ENCODE results near the gene SUGCT.

The SUGCT gene

GRCh38 chr7:40701836-40702551, 567.2 kb downstream of the SUGCT start:
- no peak for DNase-seq

DNA sequence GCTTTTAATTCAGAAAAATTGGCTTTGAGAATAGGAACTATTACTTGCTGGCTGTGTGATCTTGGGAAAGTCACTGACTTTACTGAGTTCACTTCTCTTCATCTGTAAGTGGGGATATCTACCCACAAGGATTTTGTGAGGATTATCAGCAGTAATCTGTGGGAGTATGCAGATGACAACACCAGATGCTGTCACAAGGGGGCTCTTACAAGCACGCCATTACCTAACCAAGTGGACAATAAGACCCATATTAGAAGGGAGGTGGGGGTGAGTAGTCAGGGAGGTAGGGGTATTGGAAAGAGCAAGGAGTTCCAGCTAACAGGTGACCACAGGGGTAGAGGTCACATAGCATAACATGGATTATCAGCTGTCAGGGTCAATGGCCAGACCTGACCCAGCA, 569.4 kb downstream of the SUGCT start:
- DNase-seq: no peak

- no peak for DNase-seq
Observed at GRCh38 chr7:40706829-40707228, 572.0 kb downstream of the SUGCT start.

DNA sequence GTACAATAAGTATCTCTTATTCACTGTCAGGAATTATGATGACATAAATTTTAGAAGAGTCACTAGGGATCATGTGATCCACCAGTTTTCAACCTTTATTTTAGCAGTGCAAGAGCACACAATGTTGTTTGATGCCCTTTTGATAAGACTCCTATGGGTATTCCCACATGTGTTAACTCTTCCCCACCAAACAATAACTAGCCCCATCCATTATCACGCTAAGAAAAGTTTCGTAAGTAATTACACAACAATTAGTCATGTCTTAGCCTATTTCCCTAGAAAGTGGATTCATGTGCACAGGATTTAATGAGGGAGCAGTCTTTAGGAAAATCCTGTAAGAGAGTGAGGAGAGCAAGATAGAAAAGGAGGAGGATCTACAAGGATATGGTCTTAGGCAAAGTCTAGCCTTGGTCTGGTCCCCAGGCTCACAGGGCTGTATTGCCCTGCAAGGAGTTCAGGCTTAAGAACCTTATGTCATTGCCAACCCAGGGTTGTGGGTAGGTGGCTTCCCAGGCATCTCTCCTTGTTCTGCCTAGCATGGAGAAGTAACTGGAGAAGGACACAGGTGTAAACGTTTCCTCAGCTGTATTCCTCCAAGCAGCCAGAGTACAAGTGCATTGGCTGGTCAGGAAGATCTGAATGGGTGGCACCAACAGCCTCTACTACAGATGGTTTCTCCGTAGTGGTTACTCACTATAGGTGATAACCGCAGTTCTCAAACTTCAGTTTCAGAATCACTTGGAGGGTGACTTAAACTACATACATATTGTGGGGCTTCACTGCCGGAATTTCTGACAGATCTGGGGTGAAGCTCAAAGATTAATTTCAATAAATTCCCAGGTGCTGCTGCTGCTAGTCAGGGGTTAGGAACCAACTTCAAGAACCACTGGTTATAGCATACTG, 574.5 kb downstream of the SUGCT start:
- no peak for DNase-seq

DNA sequence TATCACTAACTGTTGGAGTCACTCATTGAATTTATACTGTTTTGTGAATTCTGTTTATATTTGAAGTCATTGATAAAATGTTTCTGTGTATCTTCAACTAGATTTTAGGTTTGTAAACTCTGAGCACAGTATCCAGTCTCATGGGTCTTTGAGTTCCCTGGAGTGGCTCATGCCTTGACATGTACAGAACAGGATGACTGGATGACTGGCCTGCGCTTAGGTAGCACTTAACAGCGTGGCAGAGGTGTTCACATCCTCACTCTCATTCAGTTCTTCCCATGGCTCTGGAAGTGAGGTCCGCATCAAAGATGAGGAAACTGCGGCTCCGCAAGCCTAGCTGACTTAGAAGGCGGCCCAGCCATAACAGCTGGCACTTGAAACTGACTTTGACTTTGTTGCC, 576.9 kb downstream of the SUGCT start:
- DNase-seq: no peak

DNA sequence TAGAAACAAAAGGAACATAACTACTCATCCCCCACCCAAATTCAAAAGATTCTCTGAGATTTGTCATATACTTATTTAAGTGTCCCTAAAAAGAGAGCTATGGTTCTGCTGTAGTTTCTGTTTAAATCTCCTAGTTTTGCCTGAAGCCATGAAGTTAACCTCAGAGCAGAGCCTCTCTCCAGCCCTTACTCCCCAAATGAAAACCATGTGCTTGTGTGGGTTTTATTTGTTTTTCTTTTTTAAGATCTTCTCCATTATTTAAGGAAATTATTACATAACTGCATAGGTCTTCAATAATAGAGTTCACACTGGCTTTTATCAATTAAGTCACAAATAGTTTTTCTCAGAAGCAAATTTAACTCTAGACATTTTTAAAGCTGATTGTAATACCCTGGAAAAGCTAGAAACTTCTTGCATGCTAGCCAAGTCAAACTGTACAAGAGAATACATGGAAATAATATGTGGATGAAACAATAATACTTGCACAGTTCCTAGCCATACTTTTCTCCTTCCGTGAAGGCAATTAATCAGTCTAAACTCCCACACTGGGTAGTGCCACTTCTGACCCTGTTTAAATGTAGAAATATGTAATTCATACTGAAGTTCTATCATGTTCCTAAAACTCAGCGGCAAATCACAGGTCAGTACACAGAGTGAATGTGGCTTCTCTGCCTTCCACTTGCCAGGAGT, 579.7 kb downstream of the SUGCT start:
- no peak for DNase-seq

DNA sequence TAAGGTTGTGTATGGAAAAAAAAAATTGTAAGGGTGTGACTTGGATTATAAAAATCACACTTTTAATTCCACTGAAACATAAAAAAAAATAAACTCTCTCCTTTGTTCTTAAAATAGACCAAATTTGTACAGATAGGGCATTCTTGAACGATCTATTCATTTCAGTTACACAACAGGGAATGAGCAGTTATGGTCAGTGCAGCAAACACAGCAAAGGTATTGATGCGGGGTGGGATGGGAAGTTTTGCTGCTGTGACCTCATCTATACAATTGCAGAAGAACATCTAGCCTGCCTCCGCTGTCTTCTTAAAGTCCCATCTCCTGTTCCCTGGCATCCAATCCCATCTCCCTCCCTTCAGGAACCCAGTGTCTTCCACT, 580.2 kb downstream of the SUGCT start:
- DNase-seq: no peak

DNA sequence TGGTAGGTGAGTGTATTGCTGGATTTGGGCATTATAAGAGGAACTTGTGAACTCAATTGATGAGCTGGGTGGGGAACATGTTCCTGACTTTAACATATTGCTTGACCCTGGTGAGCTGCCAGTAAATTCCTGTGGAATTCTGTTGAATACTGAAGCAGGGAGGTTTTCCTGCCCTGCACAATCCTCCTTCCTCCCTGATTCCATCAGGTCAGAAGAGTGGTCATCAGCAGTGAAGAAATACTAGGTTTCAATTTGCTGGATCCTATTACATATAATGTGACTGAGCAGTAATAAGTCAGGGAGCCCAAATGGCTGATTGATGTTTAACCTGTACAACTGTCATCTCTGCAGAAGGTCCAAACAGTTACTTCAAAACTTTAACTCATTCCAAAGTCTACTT, 581.2 kb downstream of the SUGCT start:
- no peak for DNase-seq

GRCh38 chr7:40717242-40717641, 582.4 kb downstream of the SUGCT start:
- DNase-seq: peak; percentile 15

DNA sequence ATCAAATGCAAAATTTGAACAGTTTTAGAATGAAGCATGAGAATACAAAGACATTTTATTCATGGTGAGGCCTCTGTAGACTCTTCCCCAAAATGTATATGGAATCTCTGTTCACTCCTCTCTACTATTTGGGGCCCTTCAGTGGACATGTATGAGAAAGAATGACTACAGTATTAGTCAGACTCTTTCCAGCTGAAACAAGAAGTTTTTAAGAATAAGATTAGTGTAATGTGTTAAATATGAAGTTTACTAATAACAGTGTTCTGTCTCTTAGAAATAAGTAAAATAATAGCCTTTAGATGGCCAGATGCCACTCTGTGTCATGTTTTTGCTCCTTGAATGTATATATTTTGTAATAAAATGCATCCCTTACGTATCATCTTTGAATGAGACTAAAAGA, 585.6 kb downstream of the SUGCT start:
- DNase-seq: no peak

DNA sequence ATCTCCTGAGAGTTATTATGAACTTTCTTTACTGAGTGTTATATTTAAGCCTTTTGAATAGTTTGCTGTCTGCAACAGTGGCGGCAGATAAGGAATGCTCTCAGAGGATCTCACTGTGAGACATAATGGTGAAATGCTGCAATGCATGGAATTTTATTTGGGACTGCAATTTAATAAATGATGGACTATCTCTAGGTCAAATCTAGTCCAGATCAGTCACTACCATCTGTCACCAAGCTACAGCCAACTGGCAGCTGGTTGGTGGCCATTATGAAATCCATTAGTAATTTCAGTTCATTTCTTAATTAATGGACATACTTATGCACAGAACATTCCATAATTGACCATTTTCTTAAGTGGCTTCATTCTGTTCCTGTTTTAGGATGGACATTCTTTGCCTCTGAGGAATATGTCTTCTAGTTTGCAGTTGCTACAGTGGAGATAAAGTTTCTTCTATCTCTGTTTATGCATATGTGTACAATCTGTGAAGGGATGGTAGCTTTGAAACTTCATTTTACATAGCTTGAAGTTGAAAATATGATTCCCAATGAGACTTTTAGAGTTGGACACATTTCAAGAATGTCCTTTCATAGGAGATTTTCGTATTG, 586.6 kb downstream of the SUGCT start:
- no peak for DNase-seq

- no peak for DNase-seq
Observed at GRCh38 chr7:40722242-40722641, 587.4 kb downstream of the SUGCT start.

- DNase-seq: no peak
Observed at GRCh38 chr7:40723829-40724228, 589.0 kb downstream of the SUGCT start.

DNA sequence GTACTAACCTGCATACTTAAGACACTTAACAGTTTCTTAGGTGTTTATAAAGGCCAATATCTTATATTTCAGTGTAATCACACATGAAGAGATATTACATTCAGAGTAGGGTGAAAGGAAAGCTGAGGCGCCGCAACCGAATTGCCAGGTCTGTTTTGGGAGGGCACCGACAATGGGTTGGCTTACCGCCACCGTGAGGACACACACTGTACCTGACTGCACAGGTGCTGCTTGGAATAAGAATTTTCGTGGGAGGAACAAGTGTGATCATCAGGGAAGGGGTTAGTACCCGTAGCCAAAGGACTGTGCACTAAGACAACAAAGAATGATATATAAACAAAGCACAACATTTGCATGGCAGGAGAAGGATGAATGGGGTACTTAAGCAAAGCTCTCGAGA, 591.8 kb downstream of the SUGCT start:
- DNase-seq: no peak

DNA sequence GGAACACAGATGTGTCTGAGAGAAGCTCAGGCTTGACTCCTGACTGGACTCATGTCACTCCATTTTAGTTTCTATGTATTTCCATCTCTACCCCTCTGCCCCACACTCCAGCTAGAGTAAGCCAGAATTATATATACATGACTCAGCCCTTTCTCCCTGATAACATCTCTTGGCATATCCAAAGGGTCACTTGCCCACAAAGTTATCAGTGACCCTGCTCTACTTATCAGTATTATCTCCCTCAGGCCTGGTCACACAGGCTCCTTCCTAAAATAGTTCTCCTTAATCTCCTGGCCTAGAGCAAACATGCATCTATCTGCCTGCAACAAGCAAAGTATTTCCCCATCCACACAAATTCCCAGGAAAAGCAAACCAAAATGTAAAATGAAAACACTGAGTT, 598.3 kb downstream of the SUGCT start:
- no peak for DNase-seq

- DNase-seq: no peak
Observed at GRCh38 chr7:40733578-40733977, 598.8 kb downstream of the SUGCT start.

GRCh38 chr7:40739257-40739656, 604.5 kb downstream of the SUGCT start:
- DNase-seq: no peak

DNA sequence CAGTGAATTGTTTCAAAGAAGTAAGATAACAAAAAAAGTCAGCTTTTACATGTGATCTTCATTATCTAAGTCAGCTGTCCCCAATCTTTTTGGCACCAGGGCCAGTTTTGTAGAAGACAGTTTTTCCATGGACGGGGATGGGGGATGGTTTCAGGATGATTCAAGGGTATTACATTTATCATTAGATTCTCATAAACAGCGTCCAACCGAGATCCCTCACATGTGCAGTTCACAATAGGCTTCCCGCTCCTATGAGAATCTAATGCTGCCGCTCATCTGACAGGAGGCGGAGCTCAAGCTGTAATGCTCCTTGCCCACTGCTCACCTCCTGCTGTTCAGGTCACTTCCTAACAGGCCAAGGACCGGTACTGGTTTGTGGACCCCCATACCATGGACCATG, 607.5 kb downstream of the SUGCT start:
- DNase-seq: no peak

DNA sequence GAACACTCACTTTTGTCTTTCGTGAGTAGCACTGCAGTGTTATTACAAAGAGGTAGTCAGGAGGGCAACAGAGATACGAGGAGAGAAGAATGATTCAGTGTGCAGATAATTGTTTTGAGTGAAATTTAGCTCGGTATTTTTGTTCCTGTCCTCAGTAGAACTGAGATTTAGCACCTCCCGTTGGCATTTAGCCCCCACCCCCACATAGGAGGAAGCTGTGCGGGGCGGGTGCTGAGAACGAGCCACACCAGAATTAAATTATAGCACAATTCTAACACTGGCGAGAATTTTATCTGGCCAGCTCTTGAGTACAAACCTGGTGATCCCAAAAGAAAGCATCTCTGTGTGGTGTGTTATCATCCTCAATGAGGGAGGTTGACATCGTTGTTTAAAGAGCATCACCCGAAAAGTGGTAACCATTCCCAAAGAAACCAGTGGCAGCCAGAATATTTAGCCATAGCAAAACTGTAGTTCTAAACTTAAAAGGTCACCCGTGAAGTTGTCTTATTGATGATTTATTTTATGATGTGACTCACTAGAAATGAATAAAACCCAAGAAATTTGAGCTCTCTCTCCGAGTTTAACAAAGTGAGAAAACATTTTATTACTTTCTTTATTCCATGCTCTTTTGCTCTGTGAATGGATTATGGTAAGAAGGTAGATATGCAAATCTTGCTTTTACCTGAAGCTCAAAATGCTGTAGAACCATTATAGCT, 612.2 kb downstream of the SUGCT start:
- DNase-seq: no peak

DNA sequence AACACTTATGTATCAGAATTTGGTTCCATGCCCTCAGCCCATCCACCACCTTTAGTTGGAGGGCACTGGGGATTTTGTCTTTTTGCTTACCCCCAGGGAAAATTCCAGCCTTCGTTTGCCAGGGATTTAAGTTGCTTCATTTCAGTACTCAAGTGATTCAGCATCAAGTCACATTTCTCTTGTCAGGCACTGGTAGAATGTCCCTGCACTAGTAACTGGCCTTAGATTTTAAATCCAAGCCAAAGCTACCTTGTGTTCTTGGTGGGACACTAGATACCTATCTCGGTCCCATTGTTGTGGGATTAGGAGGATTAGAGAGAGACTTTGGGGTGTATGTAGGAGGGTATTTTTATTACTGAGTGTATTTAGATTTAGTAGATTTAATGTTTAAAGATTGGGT, 613.1 kb downstream of the SUGCT start:
- DNase-seq: no peak

- DNase-seq: no peak
Observed at GRCh38 chr7:40749877-40750276, 615.1 kb downstream of the SUGCT start.

DNA sequence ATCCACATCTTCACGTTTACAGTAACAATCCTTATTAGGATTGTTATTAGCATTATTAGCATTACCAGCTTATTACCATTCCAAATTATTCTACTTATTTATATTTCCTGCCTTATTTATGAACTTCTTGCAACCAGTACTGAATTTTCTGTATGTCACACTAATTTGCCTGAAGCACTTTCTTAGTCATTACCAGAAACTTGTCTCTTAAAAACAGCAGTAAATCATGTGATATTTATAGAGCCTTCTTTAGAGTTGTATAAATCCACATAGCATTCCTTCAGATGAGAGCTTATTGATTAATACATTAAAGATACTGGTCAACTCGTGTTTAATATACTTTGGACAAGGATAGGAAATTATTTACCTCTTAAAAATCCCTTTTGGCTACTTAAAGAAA, 618.6 kb downstream of the SUGCT start:
- no peak for DNase-seq

DNA sequence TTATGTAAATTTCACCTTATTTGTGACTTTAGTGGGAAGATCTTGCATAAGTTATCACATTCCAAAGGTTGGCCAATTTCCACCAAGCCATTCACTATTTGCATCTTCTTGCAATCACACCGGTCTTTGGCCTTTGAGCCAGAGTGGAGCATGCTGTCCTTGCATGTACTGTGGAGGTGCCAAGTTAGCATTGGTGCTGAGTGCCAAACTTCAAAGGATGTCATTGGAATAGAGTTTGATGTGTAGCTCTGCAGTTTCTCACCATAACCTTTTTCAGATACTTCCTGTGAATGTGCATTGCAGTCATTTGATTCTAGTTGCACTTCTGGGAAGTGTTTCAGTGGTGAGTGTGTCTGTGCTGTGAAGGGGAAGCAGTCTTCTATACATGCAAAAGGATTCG, 620.6 kb downstream of the SUGCT start:
- no peak for DNase-seq

Measured in NCI-H748 treated with DMSO at 0.1 percent for 48 hours (cell line).